GM20000 (cell line): ENCODE measurements around the gene CLCF1.

Experiments used
- DNase-seq: peaks from one replicate; pipeline ENCODE4 v3.0.0; 2012; ENCODE audit warnings: low spot score
- TF ChIP-seq, protein P1 (sequence below): IDR thresholded peaks from 2 replicates; pipeline ENCODE4 v1.5.1; 2012; ENCODE audit warnings: mild to moderate bottlenecking, control low read depth; ENCODE audit errors: extremely low read depth, missing control alignments

Gene CLCF1

GRCh38 chr11:67372993-67373647 lies at the start of gene CLCF1:
Gene CLCF1, minus strand, starts transcription at chr11:67373598. Its CDS starts 59 bp downstream, at chr11:67373539.
- DNase-seq: peak; percentile 88
- TF ChIP-seq, protein P1, sequence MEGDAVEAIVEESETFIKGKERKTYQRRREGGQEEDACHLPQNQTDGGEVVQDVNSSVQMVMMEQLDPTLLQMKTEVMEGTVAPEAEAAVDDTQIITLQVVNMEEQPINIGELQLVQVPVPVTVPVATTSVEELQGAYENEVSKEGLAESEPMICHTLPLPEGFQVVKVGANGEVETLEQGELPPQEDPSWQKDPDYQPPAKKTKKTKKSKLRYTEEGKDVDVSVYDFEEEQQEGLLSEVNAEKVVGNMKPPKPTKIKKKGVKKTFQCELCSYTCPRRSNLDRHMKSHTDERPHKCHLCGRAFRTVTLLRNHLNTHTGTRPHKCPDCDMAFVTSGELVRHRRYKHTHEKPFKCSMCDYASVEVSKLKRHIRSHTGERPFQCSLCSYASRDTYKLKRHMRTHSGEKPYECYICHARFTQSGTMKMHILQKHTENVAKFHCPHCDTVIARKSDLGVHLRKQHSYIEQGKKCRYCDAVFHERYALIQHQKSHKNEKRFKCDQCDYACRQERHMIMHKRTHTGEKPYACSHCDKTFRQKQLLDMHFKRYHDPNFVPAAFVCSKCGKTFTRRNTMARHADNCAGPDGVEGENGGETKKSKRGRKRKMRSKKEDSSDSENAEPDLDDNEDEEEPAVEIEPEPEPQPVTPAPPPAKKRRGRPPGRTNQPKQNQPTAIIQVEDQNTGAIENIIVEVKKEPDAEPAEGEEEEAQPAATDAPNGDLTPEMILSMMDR: no peak

DNA sequence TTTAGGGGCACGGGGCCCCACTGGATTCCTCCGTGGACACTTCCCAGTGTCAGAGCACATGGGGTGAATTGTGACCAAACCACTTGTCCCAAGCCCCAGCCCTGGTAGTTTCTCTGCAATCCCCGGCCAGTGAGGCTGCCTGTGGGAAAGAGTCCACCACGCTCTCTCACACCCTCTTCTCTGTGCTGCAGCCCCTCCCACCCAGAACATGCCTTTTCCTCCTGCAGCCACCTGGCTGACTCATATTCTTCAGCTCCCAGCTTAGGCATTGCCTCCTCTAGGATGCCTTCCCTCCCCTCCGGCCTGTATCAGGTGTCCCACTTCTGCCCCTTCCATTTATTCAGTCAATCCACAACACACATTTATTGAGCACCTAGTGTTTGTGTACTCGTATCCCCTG lies 49.5 kb upstream of the CLCF1 start:
- TF ChIP-seq, protein P1: no peak
- no peak for DNase-seq

- TF ChIP-seq, protein P1: no peak
- DNase-seq: no peak
Observed at GRCh38 chr11:67421430-67422031, 48.1 kb upstream of the CLCF1 start.

DNA sequence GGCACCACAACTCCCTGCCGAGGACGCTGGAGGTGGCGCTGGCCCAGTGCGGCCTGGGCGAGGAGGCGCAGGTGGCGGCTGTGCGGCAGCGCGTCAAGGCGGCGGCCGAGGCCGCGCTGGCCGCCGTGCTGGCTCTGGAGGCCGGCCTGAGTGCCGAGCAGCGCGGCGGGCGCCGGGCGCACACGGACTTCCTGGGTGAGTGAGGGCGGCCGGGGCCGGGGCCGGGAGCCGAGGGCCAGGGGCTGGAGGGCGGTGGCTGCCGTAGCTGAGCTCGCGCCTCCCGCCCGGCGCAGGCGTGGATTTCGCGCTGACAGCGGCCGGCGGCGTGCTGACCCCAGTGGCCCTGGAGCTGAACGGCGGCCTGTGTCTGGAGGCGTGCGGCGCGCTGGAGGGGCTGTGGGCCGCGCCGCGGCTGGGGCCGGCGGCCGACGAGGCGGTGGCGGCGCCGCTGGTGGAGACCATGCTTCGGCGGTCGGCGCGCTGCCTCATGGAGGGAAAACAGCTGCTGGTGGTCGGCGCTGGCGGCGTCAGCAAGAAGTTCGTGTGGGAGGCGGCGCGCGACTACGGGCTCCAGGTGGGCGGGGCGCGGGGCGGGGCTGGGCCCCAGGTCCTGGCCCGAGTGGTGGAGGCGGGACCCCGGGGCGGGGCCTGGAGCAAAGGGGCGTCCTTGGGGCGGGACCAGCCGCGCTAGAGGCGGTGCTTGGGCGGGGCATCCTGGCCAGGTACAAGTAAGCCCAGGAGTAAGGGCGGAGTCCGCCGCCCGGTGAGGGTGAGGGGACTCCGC lies 47.4 kb upstream of the CLCF1 start:
- TF ChIP-seq, protein P1: no peak
- DNase-seq: peak; percentile 100

- no peak for DNase-seq
- TF ChIP-seq, protein P1: no peak
Observed at GRCh38 chr11:67420147-67420645, 46.8 kb upstream of the CLCF1 start.

GRCh38 chr11:67419325-67420049 lies 46.1 kb upstream of the CLCF1 start:
- TF ChIP-seq, protein P1: no peak
- no peak for DNase-seq
